NCI-H2196 treated with DMSO at 0.1 percent for 48 hours (cell line): ENCODE results near the gene COL9A3.

ENCODE experiments used
- DNase-seq: peaks from one replicate; lab custom pipeline; 2025; ENCODE audit not compliant: unreplicated experiment; lab: John Stamatoyannopoulos, UW

Gene COL9A3

GRCh38 chr20:62796699-62797491 is 20.0 kb upstream of the COL9A3 start:
- no peak for DNase-seq

- no peak for DNase-seq
Observed at GRCh38 chr20:62797671-62798532, 18.9 kb upstream of the COL9A3 start.

GRCh38 chr20:62799036-62799435 is 17.8 kb upstream of the COL9A3 start:
- DNase-seq, result no peak

- no peak for DNase-seq
Observed at GRCh38 chr20:62799459-62799858, 17.4 kb upstream of the COL9A3 start.

- DNase-seq, result no peak
Observed at GRCh38 chr20:62799873-62800272, 17.0 kb upstream of the COL9A3 start.

- DNase-seq, result no peak
Observed at GRCh38 chr20:62800314-62801259, 16.3 kb upstream of the COL9A3 start.

GRCh38 chr20:62801284-62802010 is 15.4 kb upstream of the COL9A3 start:
- no peak for DNase-seq

GRCh38 chr20:62802026-62802712 is 14.7 kb upstream of the COL9A3 start:
- DNase-seq, result no peak

- DNase-seq, result no peak
Observed at GRCh38 chr20:62804021-62804626, 12.7 kb upstream of the COL9A3 start.

GRCh38 chr20:62804627-62805154 is 12.2 kb upstream of the COL9A3 start, which contains the start of gene OGFR:
Gene OGFR, plus strand, starts transcription at chr20:62804835. Its CDS starts 25 bp downstream, at chr20:62804860.
- DNase-seq, result no peak

- DNase-seq, result no peak
Observed at GRCh38 chr20:62805155-62805710, 11.6 kb upstream of the COL9A3 start.

- no peak for DNase-seq
Observed at GRCh38 chr20:62805711-62806382, 11.0 kb upstream of the COL9A3 start.

GRCh38 chr20:62806383-62807050 is 10.3 kb upstream of the COL9A3 start:
- no peak for DNase-seq

GRCh38 chr20:62807444-62808210 is 9.2 kb upstream of the COL9A3 start:
- DNase-seq, result no peak

GRCh38 chr20:62808211-62808865 is 8.5 kb upstream of the COL9A3 start:
- peak; percentile 13 for DNase-seq
